HL-60 (cell line): Measurements from ENCODE around the gene IRF8.

Experiments used
- DNase-seq, 2 experiments: peaks; one replicate each; pipeline ENCODE4 v3.0.0-alpha.2; 2010 to 2020; ENCODE audit warnings: low read depth in 1 of 2, low spot score in 1 of 2
- H3K27ac ChIP-seq: fragments of 250-450 bp; sonication (Bioruptor Pico); replicated peaks from 2 replicates; pipeline ENCODE4 v1.5.1; 2020; ENCODE audit warnings: mild to moderate bottlenecking, moderate library complexity
- H3K27me3 ChIP-seq: fragments of 250-450 bp; sonication (Bioruptor Pico); 2 replicates; pipeline ENCODE4 v1.5.1; 2021; ENCODE audit warnings: mild to moderate bottlenecking, moderate library complexity; ENCODE audit not compliant: insufficient read depth, poor library complexity, severe bottlenecking
- H3K4me3 ChIP-seq: replicated peaks from 2 replicates; pipeline ENCODE4 v1.5.1; 2011; ENCODE audit warnings: mild to moderate bottlenecking, control low read depth, low read length; ENCODE audit not compliant: insufficient read depth
- CTCF ChIP-seq: IDR thresholded peaks from one replicate; pipeline ENCODE4 v1.5.1; 2011; ENCODE audit warnings: low read length, control low read depth, inconsistent platforms; ENCODE audit not compliant: insufficient read depth
- GABPA ChIP-seq: IDR thresholded peaks from 2 replicates; pipeline ENCODE4 v1.6.1; 2012; ENCODE audit warnings: low read depth
- POLR2AphosphoS5 ChIP-seq: IDR thresholded peaks from 2 replicates; pipeline ENCODE4 v1.6.1; 2012; ENCODE audit warnings: low read depth
- REST ChIP-seq: IDR thresholded peaks from 2 replicates; pipeline ENCODE4 v1.6.1; 2012; ENCODE audit warnings: low read depth; ENCODE audit not compliant: insufficient replicate concordance
- SPI1 ChIP-seq: IDR thresholded peaks from 2 replicates; pipeline ENCODE4 v1.6.1; 2012; ENCODE audit warnings: low read depth, mild to moderate bottlenecking, borderline replicate concordance

IRF8 gene

GRCh38 chr16:85952811-85953210 lies 53.8 kb downstream of the IRF8 start:
- Histone ChIP-seq H3K27ac (no peak overlapping the region), H3K4me3 (no peak overlapping the region), H3K27me3 (no peaks in the 10 kb centered on the region)
- DNase-seq = no peak
- TF ChIP-seq SPI1 (no peak), CTCF (no peak), GABPA (no peak), REST (no peak)

GRCh38 chr16:85954927-85955519 lies 56.1 kb downstream of the IRF8 start:
- H3K27ac ChIP-seq = no peak overlapping the region
- no peaks in the 10 kb centered on the region for H3K27me3 ChIP-seq
- TF ChIP-seq CTCF = no peak
- TF ChIP-seq REST = no peak
- TF ChIP-seq SPI1 = no peak
- TF ChIP-seq GABPA = no peak
- no peak for TF ChIP-seq POLR2AphosphoS5
- H3K4me3 ChIP-seq = no peak overlapping the region
- DNase-seq = no peak

- Histone ChIP-seq H3K27me3 (no peaks in the 10 kb centered on the region), H3K27ac (no peak overlapping the region), H3K4me3 (no peak overlapping the region)
- TF ChIP-seq SPI1 (no peak), CTCF (no peak), POLR2AphosphoS5 (no peak), REST (no peak), GABPA (no peak)
- DNase-seq = no peak
Measured at GRCh38 chr16:85955566-85955965, 56.6 kb downstream of the IRF8 start.
